HG03457 (cell line): ENCODE results near the gene OSBPL8.

Experiments used
- ATAC-seq: cut with Tn5 transposase; IDR thresholded peaks from one replicate; pipeline ENCODE4 v1.9.1; 2021; ENCODE audit warnings: moderate number of reproducible peaks; ENCODE audit not compliant: unreplicated experiment

OSBPL8 gene

DNA sequence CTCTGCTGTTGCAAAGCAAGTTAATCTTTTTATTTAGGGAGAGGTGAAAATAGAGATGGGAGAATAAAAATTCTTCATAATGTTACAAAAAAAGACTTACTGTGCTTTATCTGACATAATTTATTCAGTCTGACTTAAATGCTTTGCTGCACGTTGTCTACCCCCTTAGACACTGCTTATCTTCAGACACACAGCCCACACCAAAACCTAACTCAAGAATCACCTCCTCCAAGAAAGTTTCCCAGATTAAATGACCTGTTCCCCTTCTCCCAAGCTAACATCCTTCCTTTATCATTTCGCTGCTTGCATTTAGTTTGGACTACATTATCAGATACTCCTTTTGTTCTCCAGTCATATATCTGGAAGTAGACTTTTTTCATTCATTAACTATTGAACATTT, 3.8 kb downstream of the OSBPL8 start:
- ATAC-seq: no peak

- ATAC-seq: no peak
Observed at GRCh38 chr12:76555231-76555767, 4.3 kb downstream of the OSBPL8 start.

GRCh38 chr12:76554405-76555230, 5.0 kb downstream of the OSBPL8 start:
- no peak for ATAC-seq

- ATAC-seq: no peak
Observed at GRCh38 chr12:76552343-76552938, 7.1 kb downstream of the OSBPL8 start.

GRCh38 chr12:76551482-76551888, 8.1 kb downstream of the OSBPL8 start:
- no peak for ATAC-seq

GRCh38 chr12:76549131-76549530, 10.4 kb downstream of the OSBPL8 start:
- no peak for ATAC-seq

DNA sequence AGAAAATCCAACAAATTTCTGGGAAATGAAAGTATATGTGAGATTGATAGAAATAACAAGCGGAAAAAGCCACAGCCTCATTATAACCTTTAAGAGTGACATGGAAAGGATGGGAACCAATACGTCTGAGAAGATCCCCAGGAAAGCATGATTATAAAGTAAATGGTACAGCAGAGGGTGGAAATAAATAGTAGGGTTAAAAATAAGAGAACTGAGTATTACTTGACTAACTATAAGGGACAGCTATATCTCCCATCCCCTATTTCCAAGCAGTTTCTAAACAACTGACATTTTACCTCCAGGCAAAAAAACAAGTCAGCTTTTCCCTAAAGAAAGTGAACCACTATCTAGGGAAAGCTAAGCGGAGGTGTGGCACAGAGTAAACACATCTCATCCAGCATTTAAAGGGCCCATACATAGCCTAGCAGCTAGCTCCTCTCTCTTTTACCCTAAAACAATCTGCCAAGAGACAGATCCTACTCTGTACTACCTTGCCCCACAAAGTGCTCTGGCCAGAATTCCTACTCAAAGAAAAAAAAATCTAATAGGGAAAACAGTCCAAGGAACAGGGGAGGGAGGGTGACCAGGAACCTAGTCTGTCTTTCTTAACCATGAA, 11.2 kb downstream of the OSBPL8 start:
- ATAC-seq: no peak

GRCh38 chr12:76547526-76547925, 12.0 kb downstream of the OSBPL8 start:
- no peak for ATAC-seq

DNA sequence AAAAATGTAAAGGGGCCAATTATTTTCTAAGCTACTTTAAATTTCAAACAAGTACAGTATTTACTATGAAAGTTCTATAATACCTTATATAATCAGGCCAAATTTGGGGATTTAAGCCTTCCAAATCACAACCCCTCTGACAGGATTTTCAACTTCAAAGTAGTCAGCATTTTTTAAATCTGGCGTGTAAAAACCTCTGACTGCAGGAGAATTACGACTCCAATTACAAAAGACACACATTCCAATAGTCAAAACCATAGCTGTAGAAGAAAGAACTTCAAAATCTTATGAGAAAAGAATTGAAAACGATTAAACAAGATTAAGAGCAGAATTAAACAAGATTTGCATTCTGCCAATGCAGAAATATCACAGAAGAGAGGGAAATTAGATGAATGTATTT, 12.7 kb downstream of the OSBPL8 start:
- no peak for ATAC-seq

GRCh38 chr12:76545486-76545885, 14.1 kb downstream of the OSBPL8 start:
- ATAC-seq: no peak

- no peak for ATAC-seq
Observed at GRCh38 chr12:76544601-76545261, 14.8 kb downstream of the OSBPL8 start.

GRCh38 chr12:76543813-76544347, 15.7 kb downstream of the OSBPL8 start:
- ATAC-seq: no peak

- no peak for ATAC-seq
Observed at GRCh38 chr12:76542908-76543307, 16.7 kb downstream of the OSBPL8 start.

DNA sequence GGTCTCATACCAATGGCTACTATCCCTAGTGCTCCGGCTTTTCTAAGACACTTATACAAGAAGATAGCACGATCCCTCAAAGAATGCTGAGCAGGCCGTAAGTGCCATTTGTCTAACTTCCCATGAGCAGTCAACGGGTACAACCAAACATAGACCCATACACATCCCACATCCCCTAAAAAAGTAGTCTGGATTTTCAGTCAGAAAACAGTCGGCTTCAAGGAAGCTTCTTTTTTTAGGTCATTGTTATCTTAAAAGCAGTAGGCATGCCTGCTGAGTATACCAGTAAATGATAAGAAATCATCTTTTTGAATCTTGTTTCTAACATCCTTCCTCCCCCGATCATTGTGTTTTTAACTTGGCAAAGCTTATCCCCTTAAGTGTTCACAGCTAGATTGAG, 19.8 kb downstream of the OSBPL8 start:
- no peak for ATAC-seq

- no peak for ATAC-seq
Observed at GRCh38 chr12:76537923-76538322, 21.6 kb downstream of the OSBPL8 start.

- ATAC-seq: no peak
Observed at GRCh38 chr12:76536546-76536945, 23.0 kb downstream of the OSBPL8 start.

GRCh38 chr12:76535170-76535569, 24.4 kb downstream of the OSBPL8 start:
- ATAC-seq: no peak

DNA sequence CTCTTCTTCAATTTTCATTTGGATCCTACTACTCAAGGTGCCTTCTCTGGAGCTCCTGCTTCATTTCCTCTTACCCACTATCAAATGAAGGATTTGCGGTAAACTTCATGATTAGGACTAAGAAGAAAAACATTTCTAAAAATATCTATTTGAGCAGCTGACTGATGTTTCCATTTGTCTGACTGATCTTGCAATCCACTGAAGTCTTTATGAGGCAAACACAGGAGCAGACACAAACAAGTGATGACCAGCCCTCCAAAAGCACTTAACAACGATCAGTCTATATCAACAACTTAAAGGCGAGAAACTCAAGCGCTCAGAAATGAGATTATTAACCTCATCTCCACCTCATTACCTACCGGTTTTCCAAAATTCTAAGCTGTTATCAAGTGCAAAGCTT, 26.2 kb downstream of the OSBPL8 start:
- ATAC-seq: no peak

- no peak for ATAC-seq
Observed at GRCh38 chr12:76532520-76532919, 27.1 kb downstream of the OSBPL8 start.

- no peak for ATAC-seq
Observed at GRCh38 chr12:76531056-76531455, 28.5 kb downstream of the OSBPL8 start.

- no peak for ATAC-seq
Observed at GRCh38 chr12:76530516-76530915, 29.1 kb downstream of the OSBPL8 start.
